ENCODE data around the gene ARHGAP26.

- TF ChIP-seq, protein P1, sequence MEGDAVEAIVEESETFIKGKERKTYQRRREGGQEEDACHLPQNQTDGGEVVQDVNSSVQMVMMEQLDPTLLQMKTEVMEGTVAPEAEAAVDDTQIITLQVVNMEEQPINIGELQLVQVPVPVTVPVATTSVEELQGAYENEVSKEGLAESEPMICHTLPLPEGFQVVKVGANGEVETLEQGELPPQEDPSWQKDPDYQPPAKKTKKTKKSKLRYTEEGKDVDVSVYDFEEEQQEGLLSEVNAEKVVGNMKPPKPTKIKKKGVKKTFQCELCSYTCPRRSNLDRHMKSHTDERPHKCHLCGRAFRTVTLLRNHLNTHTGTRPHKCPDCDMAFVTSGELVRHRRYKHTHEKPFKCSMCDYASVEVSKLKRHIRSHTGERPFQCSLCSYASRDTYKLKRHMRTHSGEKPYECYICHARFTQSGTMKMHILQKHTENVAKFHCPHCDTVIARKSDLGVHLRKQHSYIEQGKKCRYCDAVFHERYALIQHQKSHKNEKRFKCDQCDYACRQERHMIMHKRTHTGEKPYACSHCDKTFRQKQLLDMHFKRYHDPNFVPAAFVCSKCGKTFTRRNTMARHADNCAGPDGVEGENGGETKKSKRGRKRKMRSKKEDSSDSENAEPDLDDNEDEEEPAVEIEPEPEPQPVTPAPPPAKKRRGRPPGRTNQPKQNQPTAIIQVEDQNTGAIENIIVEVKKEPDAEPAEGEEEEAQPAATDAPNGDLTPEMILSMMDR (conservative IDR thresholded peaks at IDR 0.05; ENCODE audit: low read depth in 2 of 2): no peak
- no peak for TF ChIP-seq ZNF114 (CRISPR knock-in tag; IDR thresholded peaks at IDR 0.05)
- TF ChIP-seq POLR2AphosphoS5 (IDR thresholded peaks at IDR 0.05; ENCODE audit: low read depth): no peak
- TF ChIP-seq, protein P2, sequence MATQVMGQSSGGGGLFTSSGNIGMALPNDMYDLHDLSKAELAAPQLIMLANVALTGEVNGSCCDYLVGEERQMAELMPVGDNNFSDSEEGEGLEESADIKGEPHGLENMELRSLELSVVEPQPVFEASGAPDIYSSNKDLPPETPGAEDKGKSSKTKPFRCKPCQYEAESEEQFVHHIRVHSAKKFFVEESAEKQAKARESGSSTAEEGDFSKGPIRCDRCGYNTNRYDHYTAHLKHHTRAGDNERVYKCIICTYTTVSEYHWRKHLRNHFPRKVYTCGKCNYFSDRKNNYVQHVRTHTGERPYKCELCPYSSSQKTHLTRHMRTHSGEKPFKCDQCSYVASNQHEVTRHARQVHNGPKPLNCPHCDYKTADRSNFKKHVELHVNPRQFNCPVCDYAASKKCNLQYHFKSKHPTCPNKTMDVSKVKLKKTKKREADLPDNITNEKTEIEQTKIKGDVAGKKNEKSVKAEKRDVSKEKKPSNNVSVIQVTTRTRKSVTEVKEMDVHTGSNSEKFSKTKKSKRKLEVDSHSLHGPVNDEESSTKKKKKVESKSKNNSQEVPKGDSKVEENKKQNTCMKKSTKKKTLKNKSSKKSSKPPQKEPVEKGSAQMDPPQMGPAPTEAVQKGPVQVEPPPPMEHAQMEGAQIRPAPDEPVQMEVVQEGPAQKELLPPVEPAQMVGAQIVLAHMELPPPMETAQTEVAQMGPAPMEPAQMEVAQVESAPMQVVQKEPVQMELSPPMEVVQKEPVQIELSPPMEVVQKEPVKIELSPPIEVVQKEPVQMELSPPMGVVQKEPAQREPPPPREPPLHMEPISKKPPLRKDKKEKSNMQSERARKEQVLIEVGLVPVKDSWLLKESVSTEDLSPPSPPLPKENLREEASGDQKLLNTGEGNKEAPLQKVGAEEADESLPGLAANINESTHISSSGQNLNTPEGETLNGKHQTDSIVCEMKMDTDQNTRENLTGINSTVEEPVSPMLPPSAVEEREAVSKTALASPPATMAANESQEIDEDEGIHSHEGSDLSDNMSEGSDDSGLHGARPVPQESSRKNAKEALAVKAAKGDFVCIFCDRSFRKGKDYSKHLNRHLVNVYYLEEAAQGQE (IDR thresholded peaks at IDR 0.05; ENCODE audit: unreplicated experiment): no peak
- TF ChIP-seq EZH2 (IDR thresholded peaks at IDR 0.05; ENCODE audit: low read depth, unreplicated experiment): no peak
- no peak for TF ChIP-seq NANOG (IDR thresholded peaks at IDR 0.05; ENCODE audit: borderline replicate concordance)
- no peak for TF ChIP-seq CREB1 (CRISPR knock-in tag; IDR thresholded peaks at IDR 0.05; ENCODE audit: low read depth)
- no peak for TF ChIP-seq EZH2phosphoT487 (IDR thresholded peaks at IDR 0.05; ENCODE audit: unreplicated experiment)
- TF ChIP-seq ZNF331 (CRISPR knock-in tag; IDR thresholded peaks at IDR 0.05; ENCODE audit: low read depth): no peak
These were observed 350.4 kb downstream of the ARHGAP26 start for GRCh38 chr5:143120460-143121134.

Measured in GM23338 (cell line).